Spleen (tissue), 11 donors: Measurements from ENCODE around the gene MATN3. TPM values are rescaled to one million over a fixed set of nuclear protein-coding genes. Genes with fewer than 3 reads are reported as not detected.

Experiments used
- DNase-seq: peaks from one replicate; pipeline ENCODE4 v3.0.0-alpha.2; 2020
- H3K27ac ChIP-seq, 8 donors: fragments of 200-600 bp; sonication (generic) in 7 of 8; 1 replicate in 4 of 8; 2 replicates in 4 of 8; pipeline versions ENCODE4 v1.5.0 to v1.8.0; 2016 to 2021; ENCODE audit warnings: inconsistent platforms in 4 of 8, mild to moderate bottlenecking in 4 of 8, moderate library complexity in 1 of 8
- H3K27me3 ChIP-seq, 7 donors: fragments of 200-600 bp; sonication (generic) in 6 of 7; replicated peaks in 1 of 7; 1 replicate in 4 of 7; 2 replicates in 3 of 7; pipeline versions ENCODE4 v1.5.0 to v1.8.0; 2016 to 2021; ENCODE audit warnings: inconsistent platforms in 3 of 7, mild to moderate bottlenecking in 1 of 7
- H3K36me3 ChIP-seq, 6 donors: fragments of 200-600 bp; sonication (generic) in 5 of 6; 1 replicate in 4 of 6; 2 replicates in 2 of 6; pipeline versions ENCODE4 v1.5.0 to v1.8.0; 2016 to 2021; ENCODE audit warnings: inconsistent platforms in 2 of 6
- H3K4me1 ChIP-seq, 6 donors: fragments of 200-600 bp; sonication (generic) in 5 of 6; 1 replicate in 3 of 6; 2 replicates in 3 of 6; pipeline versions ENCODE4 v1.5.0 to v1.8.0; 2016 to 2021; ENCODE audit warnings: inconsistent platforms in 3 of 6
- H3K4me3 ChIP-seq, 8 donors: fragments of 200-600 bp; sonication (generic) in 7 of 8; 1 replicate in 4 of 8; 2 replicates in 4 of 8; pipeline versions ENCODE4 v1.5.0 to v1.8.0; 2016 to 2021; ENCODE audit warnings: inconsistent platforms in 4 of 8, mild to moderate bottlenecking in 4 of 8, moderate library complexity in 2 of 8
- H3K9me3 ChIP-seq, 8 donors: fragments of 200-600 bp; sonication (generic) in 7 of 8; 1 replicate in 4 of 8; 2 replicates in 4 of 8; pipeline versions ENCODE4 v1.5.0 to v1.8.0; 2016 to 2021; ENCODE audit warnings: inconsistent platforms in 4 of 8
- CTCF ChIP-seq, 11 experiments: fragments of 200-600 bp in 7 of 11; fragments of 450-650 bp in 4 of 11; sonication (generic) in 4 of 11; IDR thresholded peaks in 8 of 11; conservative IDR thresholded peaks in 3 of 11; 1 replicate in 7 of 11; 2 replicates in 4 of 11; pipeline versions ENCODE4 v1.4.0 to v1.8.0; 2016 to 2021; ENCODE audit warnings: antibody characterized with exemption in 11 of 11, inconsistent platforms in 4 of 11, mild to moderate bottlenecking in 1 of 11
- POLR2A ChIP-seq, 3 donors: fragments of 450-650 bp; IDR thresholded peaks; one replicate each; pipeline ENCODE4 v1.5.1; 2017; ENCODE audit warnings: antibody characterized with exemption in 3 of 3, mild to moderate bottlenecking in 1 of 3
- POLR2AphosphoS5 ChIP-seq, 3 donors: sonication (generic); formaldehyde crosslinking; IDR thresholded peaks; one replicate each; pipeline ENCODE4 v1.5.1; 2017; ENCODE audit warnings: antibody characterized with exemption in 3 of 3
- WGBS, 5 donors: extraction: QIAGEN DNeasy Blood & Tissue Kit in 3 of 5; methylation state at CpG; one replicate each; pipeline versions ENCODE4 v1.1.5 to v1.1.7; 2013 to 2018; 5-methylcytosine and 5-hydroxymethylcytosine counted together
- intact Hi-C: fragments of 100-400 bp; cut with DNase I; formaldehyde crosslinking; loops from one replicate; pipeline ENCODE4 v1.15.0; 2023; ENCODE audit warnings: low total_unique reads
- polyA plus RNA-seq, 3 donors: library from polyadenylated mRNA; stranded (reverse); fragments of 200-250 nt; gene quantifications; one replicate each; pipeline ENCODE4 v1.2.1, GENCODE V29; 2013
- total RNA-seq, 7 donors: library from RNA; depleted of rRNA in 3 of 7; stranded (reverse); fragments of >200 nt in 3 of 7; fragmentation: NEBNext Ultra II Directional in 4 of 7; extraction: Animal tissue kit (Norgen Biotek cat#: 25700) in 4 of 7; gene quantifications; one replicate each; pipeline versions ENCODE4 v1.1.0 to v1.2.1, GENCODE V29; 2016 to 2021
- donor health status: healthy with polysubstance abuse.
- donor health status: DM: no; HTN: no; CAD: no; lungs with moderate emphysema.
- donor health status: DM: no; HTN: no; CAD: no.
- donor health status: Bipolar disorder and iron deficiency.
- donor health status: healthy.
- donor health status: DM: no; HTN: no; CAD: no.
- donor health status: DM: yes; HTN: yes; CAD: no.

The MATN3 gene
- total and polyA plus RNA-seq, 10 donors: 0.07 to 0.76 (median 0.24) TPM; not detected in 3

- Histone ChIP-seq H3K4me3 (no peak overlapping the region), H3K27me3 (no peaks in the 10 kb centered on the region), H3K27ac (no peak overlapping the region), H3K4me1 (no peaks in the 10 kb centered on the region), H3K9me3 (no peaks in the 10 kb centered on the region), H3K36me3 (peaks cover 0 to 11% (median 0%) of the 10 kb centered on the region in 6 donors)
- no peak for DNase-seq
- WGBS, 5 donors: 82 to 85% (median 82%) methylated on average over 2 of the region's 2 CpGs
- intact Hi-C loops: no loop called here
- TF ChIP-seq POLR2AphosphoS5 (IDR thresholded peaks at IDR 0.05) (no peak), POLR2A (IDR thresholded peaks at IDR 0.05) (no peak), CTCF (IDR thresholded peaks at IDR 0.05 in 8 of 11, conservative IDR thresholded peaks at IDR 0.05 in 3 of 11) (no peak)
Measured at GRCh38 chr2:19944205-19944845, 68.1 kb downstream of the MATN3 start.

- intact Hi-C loops: no loop called here
- H3K27me3 ChIP-seq: no peaks in the 10 kb centered on the region
- H3K27ac ChIP-seq: no peak overlapping the region
- no peaks in the 10 kb centered on the region for H3K9me3 ChIP-seq
- H3K4me3 ChIP-seq: no peak overlapping the region
- H3K4me1 ChIP-seq: no peaks in the 10 kb centered on the region
- TF ChIP-seq CTCF (IDR thresholded peaks at IDR 0.05 in 8 of 11, conservative IDR thresholded peaks at IDR 0.05 in 3 of 11): no peak
- TF ChIP-seq POLR2A (IDR thresholded peaks at IDR 0.05): no peak
- TF ChIP-seq POLR2AphosphoS5 (IDR thresholded peaks at IDR 0.05): no peak
- DNase-seq: no peak
- H3K36me3 ChIP-seq: peaks cover 0 to 18% (median under 1%) of the 10 kb centered on the region in 6 donors
- whole genome bisulfite sequencing, 5 donors: 69 to 94% (median 76%) methylated on average over 1 of the region's 1 CpG
Measured at GRCh38 chr2:19943189-19943588, 69.3 kb downstream of the MATN3 start.

- intact Hi-C loops: no loop called here
- no peak overlapping the region for H3K27ac ChIP-seq
- no peak overlapping the region for H3K4me3 ChIP-seq
- no peak for DNase-seq
- peaks cover 2 to 28% (median 7%) of the 10 kb centered on the region in 6 donors for H3K36me3 ChIP-seq
- H3K9me3 ChIP-seq: no peaks in the 10 kb centered on the region
- no peaks in the 10 kb centered on the region for H3K4me1 ChIP-seq
- TF ChIP-seq CTCF (IDR thresholded peaks at IDR 0.05 in 8 of 11, conservative IDR thresholded peaks at IDR 0.05 in 3 of 11) (no peak), POLR2A (IDR thresholded peaks at IDR 0.05) (no peak), POLR2AphosphoS5 (IDR thresholded peaks at IDR 0.05) (no peak)
- H3K27me3 ChIP-seq: no peaks in the 10 kb centered on the region
Measured at GRCh38 chr2:19942199-19942598, 70.3 kb downstream of the MATN3 start.

Other genes with a start within 250 kb of the MATN3 start
- gene TTC32, start 110.7 kb downstream of the MATN3 start, total RNA-seq: 10 to 100 TPM; 17.7 to 32.8 (median 24.5) TPM
- 10 to 100 TPM; 24.8 to 47.6 (median 32.1) TPM for gene TTC32, start 110.7 kb downstream of the MATN3 start, polyA plus RNA-seq
- gene WDR35, start 22.6 kb downstream of the MATN3 start, total RNA-seq: 1 to 10 TPM; 3.6 to 5.3 (median 4.1) TPM
- 1 to 10 TPM; 1.7 to 2.1 (median 2.0) TPM for gene WDR35, start 22.6 kb downstream of the MATN3 start, polyA plus RNA-seq
- 100 to 1,000 TPM in 5 of 7 donors, 10 to 100 TPM in 2; 95.1 to 158 (median 122) TPM for gene LAPTM4A, start 39.0 kb upstream of the MATN3 start, total RNA-seq
- 100 to 1,000 TPM in 1 of 3 donors, 10 to 100 TPM in 2; 54.9 to 105 (median 95.0) TPM for gene LAPTM4A, start 39.0 kb upstream of the MATN3 start, polyA plus RNA-seq
- gene SDC1, start 212.5 kb upstream of the MATN3 start, total RNA-seq: 10 to 100 TPM in 6 of 7 donors, 1 to 10 TPM in 1; 6.0 to 43.8 (median 21.7) TPM
- 1 to 10 TPM in 1 of 3 donors, under 1 TPM in 2; 0.54 to 3.5 (median 0.85) TPM for gene SDC1, start 212.5 kb upstream of the MATN3 start, polyA plus RNA-seq